HG02870 (cell line): Measurements from ENCODE around the gene ATXN2L.
"Not testable (repeated sequence)": the region's sequence is repeated elsewhere in the genome, so short reads cannot be mapped to it uniquely, and the experiment has no call there.

Experiments
- ATAC-seq: cut with Tn5 transposase; IDR thresholded peaks from one replicate; pipeline ENCODE4 v1.9.1; 2021; ENCODE audit warnings: mild to moderate bottlenecking, moderate library complexity; ENCODE audit not compliant: unreplicated experiment

ATXN2L gene

DNA sequence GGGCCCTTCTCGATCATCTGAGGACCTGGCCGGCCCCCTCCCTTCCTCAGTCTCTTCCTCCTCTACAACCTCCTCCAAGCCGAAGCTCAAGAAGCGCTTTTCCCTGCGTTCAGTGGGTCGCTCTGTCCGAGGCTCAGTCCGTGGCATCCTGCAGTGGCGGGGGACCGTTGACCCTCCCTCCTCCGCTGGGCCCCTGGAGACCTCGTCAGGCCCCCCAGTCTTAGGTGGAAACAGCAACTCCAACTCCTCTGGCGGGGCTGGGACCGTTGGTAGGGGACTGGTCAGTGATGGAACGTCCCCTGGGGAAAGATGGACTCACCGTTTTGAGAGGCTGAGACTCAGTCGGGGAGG, 43.6 kb downstream of the ATXN2L start:
- ATAC-seq, result no peak

GRCh38 chr16:28867241-28867640, 44.4 kb downstream of the ATXN2L start:
- no peak for ATAC-seq

GRCh38 chr16:28867646-28868045, 44.8 kb downstream of the ATXN2L start:
- ATAC-seq, result not testable (repeated sequence)

DNA sequence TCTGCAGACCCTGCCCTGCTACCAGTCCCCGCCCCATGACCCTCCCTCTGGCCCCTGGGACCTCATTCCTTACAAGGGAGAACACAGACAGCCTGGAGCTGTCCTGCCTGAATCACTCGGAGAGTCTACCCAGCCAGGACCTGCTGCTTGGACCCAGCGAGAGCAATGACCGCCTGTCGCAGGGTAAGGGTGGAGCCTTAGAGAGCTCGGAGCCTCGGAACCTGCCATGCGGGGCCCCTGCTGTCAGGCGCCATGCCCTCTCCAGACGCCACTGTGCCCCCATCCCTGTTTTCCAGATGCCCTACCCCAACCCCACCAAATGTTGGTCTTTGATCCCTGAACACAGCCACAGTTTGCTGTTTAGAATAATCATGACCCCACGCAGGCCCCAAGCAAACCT, 46.4 kb downstream of the ATXN2L start:
- ATAC-seq, result no peak

GRCh38 chr16:28872952-28873351, 50.2 kb downstream of the ATXN2L start:
- no peak for ATAC-seq

DNA sequence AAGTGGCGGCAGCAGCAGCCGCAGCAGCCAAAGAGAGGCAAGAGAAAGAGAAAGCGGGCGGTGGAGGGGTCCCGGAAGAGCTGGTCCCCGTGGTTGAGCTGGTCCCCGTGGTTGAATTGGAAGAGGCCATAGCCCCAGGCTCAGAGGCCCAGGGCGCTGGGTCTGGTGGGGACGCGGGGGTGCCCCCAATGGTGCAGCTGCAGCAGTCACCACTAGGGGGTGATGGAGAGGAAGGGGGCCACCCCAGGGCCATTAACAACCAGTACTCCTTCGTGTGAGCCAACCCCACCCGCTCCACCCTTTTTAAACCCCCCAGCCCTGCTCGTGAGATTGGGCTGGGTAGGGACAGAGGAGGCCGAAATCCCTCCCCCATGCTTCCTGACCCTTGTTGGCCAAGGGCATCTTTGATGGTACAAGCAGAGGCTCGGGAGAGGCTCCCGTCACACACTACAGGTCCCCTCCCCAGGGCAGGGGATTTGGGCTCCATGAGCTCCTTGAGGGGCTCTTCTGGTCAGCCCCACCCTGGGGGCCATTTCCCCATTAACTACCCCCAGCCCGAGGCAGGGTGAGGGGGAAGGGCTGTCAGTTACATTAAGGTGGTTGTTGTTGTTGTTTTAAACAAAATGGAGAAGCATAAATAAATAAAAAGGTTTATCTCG, 50.9 kb downstream of the ATXN2L start:
- ATAC-seq, result no peak

DNA sequence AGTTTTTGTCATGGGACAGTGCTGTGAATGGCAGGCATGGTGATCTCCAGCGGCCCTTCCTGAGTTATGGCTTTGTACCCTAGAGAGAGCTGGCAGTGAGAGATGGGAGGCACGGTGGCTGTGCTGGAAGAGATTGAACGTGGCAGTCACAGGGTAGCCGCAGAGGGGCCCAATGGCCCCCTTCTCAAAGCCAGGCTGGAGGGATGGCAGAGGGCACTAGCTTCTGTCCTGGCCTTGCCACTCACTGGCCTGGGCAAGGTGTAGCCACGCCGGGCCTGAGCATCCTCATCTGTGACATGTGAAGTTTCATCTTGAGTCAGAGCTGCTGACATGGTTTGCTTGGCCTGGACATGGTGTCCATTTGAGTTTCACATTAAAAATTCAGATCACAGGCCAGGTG, 51.6 kb downstream of the ATXN2L start:
- no peak for ATAC-seq

GRCh38 chr16:28875134-28876018, 52.6 kb downstream of the ATXN2L start:
- ATAC-seq, result no peak

DNA sequence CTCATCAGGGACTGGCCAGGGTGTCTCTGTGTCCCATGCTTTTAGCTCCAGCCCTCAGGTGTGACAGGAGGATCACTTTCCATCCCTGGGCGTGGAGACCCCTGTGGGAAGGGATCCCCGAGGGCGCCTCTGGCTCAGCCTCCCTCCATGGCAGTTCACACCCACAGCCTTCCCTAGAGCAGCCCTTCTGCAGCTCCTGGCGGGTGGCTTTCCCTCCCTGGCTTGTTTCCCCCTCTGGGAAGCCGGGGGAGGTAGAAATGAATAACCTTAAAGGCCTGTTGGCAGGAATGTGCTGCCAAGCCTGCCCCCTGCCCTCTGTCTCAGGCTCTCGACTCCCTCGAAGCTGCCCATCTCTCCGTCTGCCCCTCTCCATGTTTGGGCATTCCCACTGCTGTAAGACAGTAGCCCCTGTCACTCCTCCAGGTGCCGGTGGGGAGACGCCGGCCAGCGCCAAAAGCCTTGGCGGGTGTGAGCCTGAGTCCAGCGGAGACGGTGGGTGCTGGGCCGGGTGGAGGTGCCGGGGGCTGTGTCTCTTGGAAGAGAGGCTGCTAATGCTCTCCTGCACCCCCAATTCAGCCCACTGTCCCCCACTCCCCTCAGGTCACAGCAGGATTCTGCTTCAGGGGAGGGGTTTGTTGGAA, 53.3 kb downstream of the ATXN2L start:
- ATAC-seq, result no peak

- ATAC-seq, result no peak
These were observed 54.3 kb downstream of the ATXN2L start for GRCh38 chr16:28876973-28877654.

DNA sequence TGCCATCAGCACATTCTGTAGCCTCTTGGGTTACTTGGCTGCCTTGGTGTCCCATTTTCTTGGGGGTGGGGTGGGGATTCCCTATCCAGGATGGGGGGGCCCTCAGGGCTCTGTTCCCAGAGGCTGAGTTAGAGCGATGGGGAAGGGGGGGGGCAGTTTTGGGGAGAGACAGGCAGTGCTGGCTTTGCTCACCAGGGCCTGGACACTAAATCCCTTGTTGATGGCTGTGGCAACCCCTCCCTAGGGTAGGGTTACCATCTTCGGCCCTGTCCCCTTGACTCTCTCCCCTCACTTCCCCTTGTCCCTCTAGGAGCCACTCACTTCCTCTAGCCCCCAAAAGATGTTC, 54.8 kb downstream of the ATXN2L start:
- no peak for ATAC-seq

GRCh38 chr16:28878083-28878926, 55.5 kb downstream of the ATXN2L start, which contains the start of gene ATP2A1:
ATP2A1 (plus strand) TSS chr16:28878488; CDS start chr16:28878672, 184 bp downstream.
- no peak for ATAC-seq

DNA sequence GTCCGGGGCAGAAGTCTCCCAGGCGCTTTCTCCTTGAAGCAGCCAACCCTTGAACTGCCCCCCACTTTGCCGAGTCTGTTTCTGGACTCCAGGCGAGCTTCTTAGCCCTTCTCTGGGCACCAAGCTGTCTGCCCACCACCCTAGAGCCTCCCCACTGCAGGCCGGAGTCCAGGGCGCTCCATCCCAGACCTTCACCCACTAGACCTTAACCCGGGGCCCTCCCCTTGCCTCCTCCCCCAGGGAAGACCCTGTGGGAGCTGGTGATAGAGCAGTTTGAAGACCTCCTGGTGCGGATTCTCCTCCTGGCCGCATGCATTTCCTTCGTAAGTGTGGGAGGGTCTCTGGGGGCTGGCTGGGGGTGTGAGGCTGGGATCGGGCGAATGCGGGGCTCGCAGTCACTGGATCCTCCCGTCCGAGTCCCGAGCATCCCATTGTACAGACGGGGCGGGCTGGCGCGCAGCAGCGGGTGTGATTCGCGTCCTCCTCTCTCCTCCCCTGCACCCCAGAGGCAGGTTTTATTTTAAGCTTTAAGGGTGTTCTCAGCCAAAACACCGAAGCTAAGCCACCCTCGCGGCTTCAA, 56.6 kb downstream of the ATXN2L start:
- peak; percentile 12 for ATAC-seq

GRCh38 chr16:28879841-28880588, 57.2 kb downstream of the ATXN2L start:
- ATAC-seq, result peak; percentile 67

- no peak for ATAC-seq
These were observed 57.8 kb downstream of the ATXN2L start for GRCh38 chr16:28880589-28880915.

DNA sequence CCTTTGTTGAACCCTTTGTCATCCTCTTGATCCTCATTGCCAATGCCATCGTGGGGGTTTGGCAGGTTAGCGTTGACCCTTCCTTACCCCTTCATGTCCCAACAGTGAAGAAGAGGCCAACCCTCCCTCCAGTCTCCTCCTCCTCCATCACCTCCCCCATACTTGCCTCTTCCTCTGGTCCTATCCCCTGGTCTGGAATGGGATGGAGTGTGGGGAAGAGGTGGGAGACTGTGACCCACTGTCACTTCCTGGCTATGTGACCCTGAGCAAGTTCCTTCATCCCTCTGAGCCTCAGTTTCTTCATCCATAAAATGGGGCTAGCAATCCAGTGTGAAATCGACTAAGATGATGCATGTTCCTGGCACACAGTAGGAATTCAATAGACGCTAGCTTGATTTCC, 58.2 kb downstream of the ATXN2L start:
- ATAC-seq, result no peak

GRCh38 chr16:28881565-28881964, 58.8 kb downstream of the ATXN2L start:
- not testable (repeated sequence) for ATAC-seq

GRCh38 chr16:28882551-28883160, 59.9 kb downstream of the ATXN2L start:
- ATAC-seq, result no peak
